Activated CD8-positive, alpha-beta memory T cell treated with anti-CD3 and anti-CD28 coated beads for 36 hours (primary cell): Measurements from ENCODE around the gene GTPBP2. TPM values are rescaled to one million over a fixed set of nuclear protein-coding genes. Genes with fewer than 3 reads are reported as not detected.

Experiments
- total RNA-seq, 2 experiments: library from RNA; stranded (reverse); gene quantifications; one replicate each; pipeline ENCODE4 v1.2.3, GENCODE V29; 2021

Gene GTPBP2
- total RNA-seq, 2 experiments from 2014 or later = 47.9 to 48.6 TPM

Other genes with a start within 250 kb of the GTPBP2 start
- 10 to 100 TPM; 33.0 to 36.0 TPM for gene ABCC10, start 201.7 kb downstream of the GTPBP2 start, total RNA-seq
- gene DLK2, start 173.7 kb downstream of the GTPBP2 start, total RNA-seq = 1 to 10 TPM; 1.2 to 1.4 TPM
- 10 to 100 TPM; 42.3 to 45.8 TPM for gene TJAP1, start 151.7 kb downstream of the GTPBP2 start, total RNA-seq
- under 1 TPM; 0.15 to 0.17 TPM for gene LRRC73, start 118.9 kb downstream of the GTPBP2 start, total RNA-seq
- gene YIPF3, start 112.3 kb downstream of the GTPBP2 start, total RNA-seq = 10 to 100 TPM; 39.7 to 41.6 TPM
- gene POLR1C, start 112.2 kb downstream of the GTPBP2 start, total RNA-seq = 100 to 1,000 TPM; 106 to 111 TPM
- 100 to 1,000 TPM; 122 to 126 TPM for gene XPO5, start 53.2 kb downstream of the GTPBP2 start, total RNA-seq
- gene POLH, start 53.1 kb downstream of the GTPBP2 start, total RNA-seq = 10 to 100 TPM; 35.3 to 37.0 TPM
- gene MAD2L1BP, start 6.6 kb upstream of the GTPBP2 start, total RNA-seq = 10 to 100 TPM; 25.0 to 27.5 TPM
- not detected for gene RSPH9, start 15.8 kb upstream of the GTPBP2 start, total RNA-seq
- 10 to 100 TPM; 55.0 to 60.7 TPM for gene MRPS18A, start 58.5 kb upstream of the GTPBP2 start, total RNA-seq
- gene VEGFA, start 140.9 kb upstream of the GTPBP2 start, total RNA-seq = 10 to 100 TPM; 45.9 to 47.2 TPM